A673 (cell line): ENCODE measurements around the gene GRPEL2. TPM values are rescaled to one million over a fixed set of nuclear protein-coding genes. Genes with fewer than 3 reads are reported as not detected.
A peak's percentile ranks its signal among the peaks of the same experiment; 100 is the strongest.

Experiments used
- BruUV-seq: library from RNA; stranded (reverse); fragments of 400-500 nt; replicated peaks from 2 replicates; lab custom pipeline; 2021; lab: Mats Ljungman, UMichigan
- CTCF ChIA-PET: fragments of 300-600 bp; sonication (Branson Sonifier 250); formaldehyde crosslinking; loops from one replicate; lab custom pipeline; 2022; ENCODE audit warnings: antibody characterized with exemption; lab: Charles Lee
- POLR2A ChIA-PET: fragments of 300-600 bp; sonication (Branson Sonifier 250); formaldehyde crosslinking; loops from one replicate; lab custom pipeline; 2022; ENCODE audit warnings: antibody characterized with exemption; ENCODE audit not compliant: low non-redundant PET; lab: Charles Lee
- DNase-seq: peaks from one replicate; pipeline ENCODE4 v3.0.0-alpha.2; 2015; ENCODE audit warnings: low spot score
- H3K27ac ChIP-seq: fragments of 200-600 bp; sonication (generic); 2 replicates; pipeline ENCODE4 v1.5.1; 2016; ENCODE audit warnings: mixed run types, low read depth, mild to moderate bottlenecking, mixed read lengths, antibody characterized with exemption, low read length; ENCODE audit not compliant: poor library complexity, severe bottlenecking
- H3K27me3 ChIP-seq: fragments of 200-600 bp; sonication (generic); replicated peaks from 2 replicates; pipeline ENCODE4 v1.6.1; 2017; ENCODE audit warnings: mixed run types, low read depth, mild to moderate bottlenecking, mixed read lengths, antibody characterized with exemption, low read length; ENCODE audit not compliant: insufficient read depth, poor library complexity
- H3K36me3 ChIP-seq: fragments of 200-600 bp; sonication (generic); 2 replicates; pipeline ENCODE4 v1.6.1; 2016; ENCODE audit warnings: mixed run types, mild to moderate bottlenecking, mixed read lengths, antibody characterized with exemption, low read length; ENCODE audit not compliant: insufficient read depth, poor library complexity, severe bottlenecking
- H3K4me1 ChIP-seq: fragments of 200-600 bp; sonication (generic); 2 replicates; pipeline ENCODE4 v1.6.1; 2017; ENCODE audit warnings: mixed run types, mild to moderate bottlenecking, mixed read lengths, antibody characterized with exemption, low read length; ENCODE audit not compliant: insufficient read depth, poor library complexity, severe bottlenecking
- H3K4me3 ChIP-seq: fragments of 200-600 bp; sonication (generic); 2 replicates; pipeline ENCODE4 v1.5.1; 2016; ENCODE audit warnings: low read depth, mixed run types, mild to moderate bottlenecking, mixed read lengths, low read length; ENCODE audit not compliant: poor library complexity, severe bottlenecking
- H3K9me3 ChIP-seq: fragments of 200-600 bp; sonication (generic); 2 replicates; pipeline ENCODE4 v1.6.1; 2016; ENCODE audit warnings: mixed run types, low read depth, mild to moderate bottlenecking, mixed read lengths, antibody characterized with exemption, low read length; ENCODE audit not compliant: poor library complexity, severe bottlenecking
- CTCF ChIP-seq: fragments of 300-800, 200-600 bp; sonication (generic); conservative IDR thresholded peaks from 2 replicates; pipeline ENCODE4 v1.5.1; 2017; ENCODE audit warnings: low read depth, mild to moderate bottlenecking, antibody characterized with exemption, low read length, moderate library complexity, mixed read lengths
- EZH2 ChIP-seq: fragments of 200-600 bp; sonication (generic); IDR thresholded peaks from 2 replicates; pipeline ENCODE4 v1.6.1; 2017; ENCODE audit warnings: borderline replicate concordance, low read depth, mild to moderate bottlenecking, mixed read lengths, antibody characterized with exemption, low read length; ENCODE audit not compliant: poor library complexity, severe bottlenecking
- intact Hi-C: fragments of 100-400 bp; cut with micrococcal nuclease; formaldehyde crosslinking; loops from one replicate; pipeline ENCODE4 v1.10.0; 2022; ENCODE audit not compliant: unreplicated experiment
- total RNA-seq: library from RNA; stranded (reverse); gene quantifications from 2 replicates; pipeline ENCODE4 v1.2.3, GENCODE V29; 2021

Gene GRPEL2
- total RNA-seq, 1 experiment from 2014 or later = 33.2 TPM

GRCh38 chr5:149341876-149342275, 3.4 kb upstream of the GRPEL2 start:
- CTCF ChIA-PET = no interaction called here
- no TSS peak for BruUV-seq
- Histone ChIP-seq H3K27me3 (peaks cover 23% of the 10 kb centered on the region), H3K36me3 (no peaks in the 10 kb centered on the region), H3K9me3 (no peaks in the 10 kb centered on the region), H3K27ac (no peak overlapping the region), H3K4me1 (peaks cover under 1% of the 10 kb centered on the region), H3K4me3 (no peak overlapping the region)
- no peak for DNase-seq
- TF ChIP-seq EZH2 (no peak), CTCF (no peak)
- POLR2A ChIA-PET = no interaction called here
- intact Hi-C loops = no loop called here

- H3K9me3 ChIP-seq = no peaks in the 10 kb centered on the region
- CTCF ChIA-PET = no interaction called here
- H3K4me3 ChIP-seq = peak overlapping the region; percentile 67
- TF ChIP-seq EZH2 (no peak), CTCF (no peak)
- POLR2A ChIA-PET = interaction anchor here (0.6 kb wide), 1 partner anchor 189 kb away, joined by 3 read pairs; no protein-coding TSS in a partner anchor
- no peak overlapping the region for H3K27ac ChIP-seq
- H3K4me1 ChIP-seq = peaks cover 4% of the 10 kb centered on the region
- DNase-seq = no peak
- H3K27me3 ChIP-seq = peaks cover 18% of the 10 kb centered on the region
- intact Hi-C loops = no loop called here
- BruUV-seq = no TSS peak
- peaks cover 22% of the 10 kb centered on the region for H3K36me3 ChIP-seq
These were observed 1.1 kb upstream of the GRPEL2 start for GRCh38 chr5:149344151-149344550.

GRCh38 chr5:149345892-149346222, 558 bp downstream of the GRPEL2 start:
- Histone ChIP-seq H3K27me3 (peaks cover 6% of the 10 kb centered on the region), H3K36me3 (peaks cover 39% of the 10 kb centered on the region), H3K4me1 (peaks cover 4% of the 10 kb centered on the region), H3K4me3 (peak overlapping the region; percentile 67), H3K9me3 (no peaks in the 10 kb centered on the region), H3K27ac (peak overlapping the region; percentile 83)
- ChIA-PET POLR2A (no interaction called here), CTCF (interaction anchor here (0.7 kb wide), 1 partner anchor 32 kb away, joined by 4 read pairs; no protein-coding TSS in a partner anchor)
- intact Hi-C loops = no loop called here
- DNase-seq = peak; percentile 17
- no peak for TF ChIP-seq EZH2
- TF ChIP-seq CTCF = no peak
- no TSS peak for BruUV-seq
